ENCODE measurements around the gene PARD3B. TPM values are rescaled to one million over a fixed set of nuclear protein-coding genes. Genes with fewer than 3 reads are reported as not detected.

The PARD3B gene
- polyA plus RNA-seq, 3 donors = not detected

- Histone ChIP-seq H3K9me3 (replicated peaks in 1 of 2; ENCODE audit: control insufficient read depth in 1 of 2, insufficient read depth in 1 of 2, low read length in 2 of 2) (no peaks in the 10 kb centered on the region), H3K4me2 (replicated peaks; ENCODE audit: extremely low read depth, low read length, poor library complexity, severe bottlenecking) (no peak overlapping the region), H3K27me3 (ENCODE audit: control insufficient read depth in 2 of 2, insufficient read depth in 2 of 2, low read length in 2 of 2) (no peaks in the 10 kb centered on the region), H4K20me1 (ENCODE audit: insufficient read depth, low read length) (no peaks in the 10 kb centered on the region), H3K9ac (ENCODE audit: insufficient read depth, low read length, poor library complexity, severe bottlenecking) (no peak overlapping the region), H2AFZ (ENCODE audit: insufficient read depth, low read depth, low read length, poor library complexity, severe bottlenecking) (no peak overlapping the region), H3K4me1 (ENCODE audit: control insufficient read depth in 1 of 2, insufficient read depth in 2 of 2, low read length in 2 of 2) (no peaks in the 10 kb centered on the region), H3K79me2 (ENCODE audit: insufficient read depth, low read length) (no peaks in the 10 kb centered on the region), H3K36me3 (replicated peaks in 1 of 2; ENCODE audit: control insufficient read depth in 1 of 2, insufficient read depth in 2 of 2, low read length in 2 of 2) (no peaks in the 10 kb centered on the region), H3K27ac (ENCODE audit: low read depth in 1 of 2, low read length in 2 of 2) (no peak overlapping the region), H3K4me3 (replicated peaks in 1 of 3; ENCODE audit: low read depth in 2 of 3, low read length in 3 of 3) (no peak overlapping the region)
- no CpG with 5 or more reads among the region's 2 CpGs for WGBS (ENCODE audit: insufficient coverage)
- Mint-ChIP-seq H3K4me1 (no peaks in the 10 kb centered on the region), H3K9me3 (peaks cover 0 to 5% (median 2%) of the 10 kb centered on the region in 7 donors), H3K27ac (no peak overlapping the region), H3K36me3 (no peaks in the 10 kb centered on the region), H3K27me3 (ENCODE audit: low read depth in 3 of 3) (peaks cover 0 to 1% (median 0%) of the 10 kb centered on the region in 3 donors), H3K4me3 (no peak overlapping the region)
- no peak for TF ChIP-seq CTCF (IDR thresholded peaks at IDR 0.05)
- intact Hi-C loops (cut with micrococcal nuclease) = no loop called here
- DNase-seq = no peak
These were observed 25.8 kb downstream of the PARD3B start for GRCh38 chr2:204571041-204571440.

- intact Hi-C loops (cut with micrococcal nuclease) = no loop called here
These were observed 26.6 kb downstream of the PARD3B start for GRCh38 chr2:204571911-204572310.

More at GRCh38 chr2:204571911-204572310, 26.6 kb downstream of the PARD3B start:
- Mint-ChIP-seq H3K4me3 (no peak overlapping the region), H3K36me3 (no peaks in the 10 kb centered on the region), H3K27me3 (ENCODE audit: low read depth in 3 of 3) (peaks cover 0 to 1% (median 0%) of the 10 kb centered on the region in 3 donors), H3K27ac (no peak overlapping the region), H3K9me3 (peaks cover 0 to 4% (median 2%) of the 10 kb centered on the region in 7 donors), H3K4me1 (no peaks in the 10 kb centered on the region)
- no peak overlapping the region for H3K4me3 ChIP-seq (replicated peaks in 1 of 3; ENCODE audit: low read depth in 2 of 3, low read length in 3 of 3)
- no peaks in the 10 kb centered on the region for H3K4me1 ChIP-seq (ENCODE audit: control insufficient read depth in 1 of 2, insufficient read depth in 2 of 2, low read length in 2 of 2)
- H2AFZ ChIP-seq (ENCODE audit: insufficient read depth, low read depth, low read length, poor library complexity, severe bottlenecking) = no peak overlapping the region
- TF ChIP-seq CTCF (IDR thresholded peaks at IDR 0.05) = no peak
- H3K4me2 ChIP-seq (replicated peaks; ENCODE audit: extremely low read depth, low read length, poor library complexity, severe bottlenecking) = no peak overlapping the region
- no peak overlapping the region for H3K9ac ChIP-seq (ENCODE audit: insufficient read depth, low read length, poor library complexity, severe bottlenecking)
- DNase-seq = no peak
- H3K27ac ChIP-seq (ENCODE audit: low read depth in 1 of 2, low read length in 2 of 2) = no peak overlapping the region
- no peaks in the 10 kb centered on the region for H4K20me1 ChIP-seq (ENCODE audit: insufficient read depth, low read length)
- no peaks in the 10 kb centered on the region for H3K36me3 ChIP-seq (replicated peaks in 1 of 2; ENCODE audit: control insufficient read depth in 1 of 2, insufficient read depth in 2 of 2, low read length in 2 of 2)
- H3K27me3 ChIP-seq (ENCODE audit: control insufficient read depth in 2 of 2, insufficient read depth in 2 of 2, low read length in 2 of 2) = no peaks in the 10 kb centered on the region
- H3K79me2 ChIP-seq (ENCODE audit: insufficient read depth, low read length) = no peaks in the 10 kb centered on the region
- whole genome bisulfite sequencing (ENCODE audit: insufficient coverage) = no CpG with 5 or more reads among the region's 2 CpGs
- H3K9me3 ChIP-seq (replicated peaks in 1 of 2; ENCODE audit: control insufficient read depth in 1 of 2, insufficient read depth in 1 of 2, low read length in 2 of 2) = no peaks in the 10 kb centered on the region

Measured in CD14-positive monocyte (primary cell).